Mesendoderm (in vitro differentiated cells): Measurements from ENCODE around the gene NR4A1.

Experiments used
- DNase-seq: peaks from one replicate; pipeline ENCODE4 v3.0.0; 2013
- H2AK5ac ChIP-seq: 2 replicates; pipeline ENCODE4 v1.6.1; 2013; ENCODE audit warnings: low read length, inconsistent platforms
- H2BK120ac ChIP-seq: 2 replicates; pipeline ENCODE4 v1.6.1; 2013; ENCODE audit warnings: low read depth, mild to moderate bottlenecking, low read length, moderate library complexity, mixed read lengths
- H2BK15ac ChIP-seq: replicated peaks from 2 replicates; pipeline ENCODE4 v1.6.1; 2013; ENCODE audit warnings: low read depth, mild to moderate bottlenecking, moderate library complexity
- H2BK5ac ChIP-seq: 2 replicates; pipeline ENCODE4 v1.6.1; 2013; ENCODE audit warnings: low read length, inconsistent platforms
- H3K18ac ChIP-seq: 2 replicates; pipeline ENCODE4 v1.6.1; 2013; ENCODE audit warnings: mild to moderate bottlenecking, low read length, mixed read lengths
- H3K23ac ChIP-seq: one replicate; pipeline ENCODE4 v1.6.1; 2013; ENCODE audit warnings: low read length
- H3K27ac ChIP-seq: 2 replicates; pipeline ENCODE4 v1.5.1; 2013; ENCODE audit warnings: low read depth, mild to moderate bottlenecking, inconsistent platforms, low read length, moderate library complexity
- H3K27me3 ChIP-seq: 2 replicates; pipeline ENCODE4 v1.6.1; 2013; ENCODE audit warnings: low read length, control low read depth, mild to moderate bottlenecking, inconsistent platforms; ENCODE audit not compliant: insufficient read depth, poor library complexity
- H3K36me3 ChIP-seq: 2 replicates; pipeline ENCODE4 v1.6.1; 2013; ENCODE audit warnings: low read length, inconsistent platforms; ENCODE audit not compliant: control insufficient read depth, insufficient read depth
- H3K4ac ChIP-seq: one replicate; pipeline ENCODE4 v1.6.1; 2013; ENCODE audit warnings: low read depth, mild to moderate bottlenecking, low read length, moderate library complexity
- H3K4me1 ChIP-seq: 2 replicates; pipeline ENCODE4 v1.6.1; 2013; ENCODE audit warnings: low read depth, low read length, inconsistent platforms; ENCODE audit not compliant: control insufficient read depth
- H3K4me2 ChIP-seq: 2 replicates; pipeline ENCODE4 v1.6.1; 2013; ENCODE audit warnings: low read length
- H3K4me3 ChIP-seq: 2 replicates; pipeline ENCODE4 v1.5.1; 2013; ENCODE audit warnings: mild to moderate bottlenecking, low read length
- H3K56ac ChIP-seq: one replicate; pipeline ENCODE4 v1.6.1; 2013; ENCODE audit warnings: low read length
- H3K79me1 ChIP-seq: 2 replicates; pipeline ENCODE4 v1.6.1; 2013; ENCODE audit warnings: low read length, inconsistent platforms
- H3K79me2 ChIP-seq: 2 replicates; pipeline ENCODE4 v1.6.1; 2013; ENCODE audit warnings: mild to moderate bottlenecking, low read length; ENCODE audit not compliant: control insufficient read depth, insufficient read depth
- H3K9ac ChIP-seq: 2 replicates; pipeline ENCODE4 v1.6.1; 2013; ENCODE audit warnings: low read length, inconsistent platforms
- H4K5ac ChIP-seq: one replicate; pipeline ENCODE4 v1.6.1; 2013; ENCODE audit warnings: low read length
- H4K8ac ChIP-seq: one replicate; pipeline ENCODE4 v1.6.1; 2013; ENCODE audit warnings: low read depth, mild to moderate bottlenecking, control low read depth, low read length, moderate library complexity
- WGBS: extraction: QIAGEN DNeasy Blood & Tissue Kit; methylation state at CpG from one replicate; pipeline ENCODE4 v1.1.7; 2013; ENCODE audit warnings: low lambda C conversion rate, missing lambda C conversion rate; ENCODE audit not compliant: insufficient coverage; ENCODE audit errors: extremely low coverage; 5-methylcytosine and 5-hydroxymethylcytosine counted together

The NR4A1 gene

GRCh38 chr12:52005903-52006703, 45.1 kb upstream of the NR4A1 start:
- Histone ChIP-seq H3K18ac (no peak overlapping the region), H3K36me3 (no peaks in the 10 kb centered on the region), H2AK5ac (no peak overlapping the region), H3K4me1 (peaks cover 2% of the 10 kb centered on the region), H4K5ac (no peak overlapping the region), H3K4me3 (no peak overlapping the region), H2BK5ac (no peak overlapping the region), H3K23ac (no peak overlapping the region), H3K27me3 (no peaks in the 10 kb centered on the region), H3K4me2 (peak overlapping the region; percentile 20), H3K56ac (peak overlapping the region; percentile 62), H2BK120ac (no peak overlapping the region), H4K8ac (no peak overlapping the region), H3K4ac (no peak overlapping the region), H3K9ac (peak overlapping the region; percentile 43), H3K79me2 (no peaks in the 10 kb centered on the region), H3K79me1 (no peaks in the 10 kb centered on the region), H2BK15ac (no peak overlapping the region), H3K27ac (no peak overlapping the region)
- no CpG with 5 or more reads among the region's 28 CpGs for WGBS
- peak; percentile 76 for DNase-seq

- peak within 1 kb of the TSS; percentile 81 for H3K23ac ChIP-seq
- peak; percentile 57 for DNase-seq
- H2BK5ac ChIP-seq, result no peak within 1 kb of the TSS
- H3K79me1 ChIP-seq, result no peaks in the 10 kb centered on the region
- H3K27me3 ChIP-seq, result no peaks in the 10 kb centered on the region
- H4K8ac ChIP-seq, result no peak within 1 kb of the TSS
- H3K27ac ChIP-seq, result no peak within 1 kb of the TSS
- H3K4me3 ChIP-seq, result peak within 1 kb of the TSS; percentile 51
- H3K4ac ChIP-seq, result no peak within 1 kb of the TSS
- no CpG with 5 or more reads among the region's 60 CpGs for WGBS
- peaks cover 2% of the 10 kb centered on the region for H3K4me1 ChIP-seq
- no peak within 1 kb of the TSS for H2BK120ac ChIP-seq
- H2AK5ac ChIP-seq, result no peak within 1 kb of the TSS
- no peak within 1 kb of the TSS for H4K5ac ChIP-seq
- H3K79me2 ChIP-seq, result no peaks in the 10 kb centered on the region
- no peak within 1 kb of the TSS for H2BK15ac ChIP-seq
- no peaks in the 10 kb centered on the region for H3K36me3 ChIP-seq
- H3K4me2 ChIP-seq, result peak within 1 kb of the TSS; percentile 92
- H3K56ac ChIP-seq, result peak within 1 kb of the TSS; percentile 91
- peak within 1 kb of the TSS; percentile 35 for H3K18ac ChIP-seq
- peak within 1 kb of the TSS; percentile 82 for H3K9ac ChIP-seq
Observed at GRCh38 chr12:52006726-52007157, 44.5 kb upstream of the NR4A1 start, which contains the start of gene TAMALIN. Gene TAMALIN, plus strand, starts transcription at chr12:52006946. Its CDS starts 74 bp downstream, at chr12:52007020.

- no peak overlapping the region for H2BK15ac ChIP-seq
- no peak for DNase-seq
- no peak overlapping the region for H2BK120ac ChIP-seq
- H3K56ac ChIP-seq, result peak overlapping the region; percentile 91
- H2AK5ac ChIP-seq, result no peak overlapping the region
- H3K18ac ChIP-seq, result peak overlapping the region; percentile 35
- no peaks in the 10 kb centered on the region for H3K79me2 ChIP-seq
- H2BK5ac ChIP-seq, result no peak overlapping the region
- peak overlapping the region; percentile 81 for H3K23ac ChIP-seq
- peak overlapping the region; percentile 82 for H3K9ac ChIP-seq
- no peak overlapping the region for H3K4ac ChIP-seq
- no peak overlapping the region for H4K8ac ChIP-seq
- peak overlapping the region; percentile 92 for H3K4me2 ChIP-seq
- peak overlapping the region; percentile 51 for H3K4me3 ChIP-seq
- H3K27me3 ChIP-seq, result no peaks in the 10 kb centered on the region
- no peak overlapping the region for H4K5ac ChIP-seq
- no peak overlapping the region for H3K27ac ChIP-seq
- H3K79me1 ChIP-seq, result no peaks in the 10 kb centered on the region
- no CpG with 5 or more reads among the region's 72 CpGs for WGBS
- H3K36me3 ChIP-seq, result no peaks in the 10 kb centered on the region
- peaks cover 2% of the 10 kb centered on the region for H3K4me1 ChIP-seq
Observed at GRCh38 chr12:52007158-52007921, 43.9 kb upstream of the NR4A1 start.

GRCh38 chr12:52007982-52008510, 43.2 kb upstream of the NR4A1 start:
- H2BK15ac ChIP-seq, result no peak overlapping the region
- H3K79me1 ChIP-seq, result no peaks in the 10 kb centered on the region
- no peak overlapping the region for H2BK120ac ChIP-seq
- H4K8ac ChIP-seq, result no peak overlapping the region
- H3K4ac ChIP-seq, result no peak overlapping the region
- no peak overlapping the region for H2AK5ac ChIP-seq
- no peak overlapping the region for H4K5ac ChIP-seq
- no peaks in the 10 kb centered on the region for H3K27me3 ChIP-seq
- H3K23ac ChIP-seq, result no peak overlapping the region
- H3K18ac ChIP-seq, result no peak overlapping the region
- H3K4me2 ChIP-seq, result peak overlapping the region; percentile 92
- no peak overlapping the region for H2BK5ac ChIP-seq
- H3K9ac ChIP-seq, result peak overlapping the region; percentile 82
- H3K4me3 ChIP-seq, result no peak overlapping the region
- no peak overlapping the region for H3K27ac ChIP-seq
- WGBS, result no CpG with 5 or more reads among the region's 5 CpGs
- peak overlapping the region; percentile 91 for H3K56ac ChIP-seq
- no peaks in the 10 kb centered on the region for H3K36me3 ChIP-seq
- no peaks in the 10 kb centered on the region for H3K79me2 ChIP-seq
- no peak for DNase-seq
- peaks cover 2% of the 10 kb centered on the region for H3K4me1 ChIP-seq

GRCh38 chr12:52009081-52009751, 42.0 kb upstream of the NR4A1 start:
- Histone ChIP-seq H3K4me3 (no peak overlapping the region), H3K27ac (no peak overlapping the region)
- no peak for DNase-seq

More at GRCh38 chr12:52009081-52009751, 42.0 kb upstream of the NR4A1 start:
- Histone ChIP-seq H3K4ac (no peak overlapping the region), H3K18ac (no peak overlapping the region), H4K8ac (no peak overlapping the region), H3K36me3 (no peaks in the 10 kb centered on the region), H2BK5ac (no peak overlapping the region), H3K9ac (peak overlapping the region; percentile 18), H3K79me2 (no peaks in the 10 kb centered on the region), H3K56ac (no peak overlapping the region), H3K23ac (no peak overlapping the region), H2BK15ac (no peak overlapping the region), H3K4me1 (peaks cover 4% of the 10 kb centered on the region), H2BK120ac (no peak overlapping the region), H3K79me1 (no peaks in the 10 kb centered on the region), H4K5ac (no peak overlapping the region), H2AK5ac (no peak overlapping the region), H3K4me2 (no peak overlapping the region), H3K27me3 (no peaks in the 10 kb centered on the region)
- no CpG with 5 or more reads among the region's 10 CpGs for WGBS
